ENCODE measurements around the gene RPA1. TPM values are rescaled to one million over a fixed set of nuclear protein-coding genes. Genes with fewer than 3 reads are reported as not detected.

The RPA1 gene
- total and polyA plus RNA-seq, 2 experiments from 2014 or later = 50.0 to 78.9 TPM

DNA sequence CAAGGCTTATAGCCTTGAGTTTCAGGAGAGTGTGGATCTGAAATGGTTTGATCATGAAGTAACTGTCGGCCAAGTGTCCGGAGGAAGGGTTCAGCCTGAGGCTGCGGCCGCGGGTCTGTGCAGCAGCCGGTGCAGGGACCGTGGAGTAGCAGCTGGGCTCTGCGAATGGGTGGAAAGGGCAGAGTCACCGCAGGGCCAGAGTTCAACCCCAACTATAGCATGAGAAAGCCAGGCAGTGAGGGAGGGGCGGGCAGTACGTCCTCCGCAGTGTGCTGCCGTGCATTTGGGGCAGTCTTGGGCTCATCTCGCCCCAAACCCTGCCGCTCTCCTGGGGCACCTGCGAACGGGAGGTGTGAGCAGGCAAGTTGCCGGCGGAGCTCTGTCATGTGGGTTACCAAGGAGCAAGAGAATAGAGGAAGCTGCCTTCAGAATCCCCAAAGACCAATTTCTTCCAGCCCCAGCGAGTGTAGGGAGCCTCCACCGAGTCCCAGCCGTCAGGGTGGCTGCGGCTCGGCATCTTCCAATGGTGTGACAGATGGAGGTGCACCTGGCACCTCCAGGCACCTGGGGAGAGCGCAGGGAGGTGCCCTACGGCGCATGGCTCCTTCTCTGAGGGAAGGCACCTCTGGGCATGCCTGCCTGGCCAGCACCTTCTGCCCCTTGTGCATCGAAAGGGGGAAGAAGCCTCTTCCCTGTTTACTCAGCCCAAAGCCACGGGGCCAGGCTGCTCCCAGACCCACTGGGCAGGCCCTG lies 87.3 kb downstream of the RPA1 start:
- H3K9me3 ChIP-seq (ENCODE audit: low read depth) = no peaks in the 10 kb centered on the region
- no peak for DNase-seq (ENCODE audit: low read depth in 1 of 2, low spot score in 1 of 2)
- no peaks in the 10 kb centered on the region for H3K36me3 ChIP-seq
- H3K27ac ChIP-seq = no peak overlapping the region
- TF ChIP-seq, protein P1, sequence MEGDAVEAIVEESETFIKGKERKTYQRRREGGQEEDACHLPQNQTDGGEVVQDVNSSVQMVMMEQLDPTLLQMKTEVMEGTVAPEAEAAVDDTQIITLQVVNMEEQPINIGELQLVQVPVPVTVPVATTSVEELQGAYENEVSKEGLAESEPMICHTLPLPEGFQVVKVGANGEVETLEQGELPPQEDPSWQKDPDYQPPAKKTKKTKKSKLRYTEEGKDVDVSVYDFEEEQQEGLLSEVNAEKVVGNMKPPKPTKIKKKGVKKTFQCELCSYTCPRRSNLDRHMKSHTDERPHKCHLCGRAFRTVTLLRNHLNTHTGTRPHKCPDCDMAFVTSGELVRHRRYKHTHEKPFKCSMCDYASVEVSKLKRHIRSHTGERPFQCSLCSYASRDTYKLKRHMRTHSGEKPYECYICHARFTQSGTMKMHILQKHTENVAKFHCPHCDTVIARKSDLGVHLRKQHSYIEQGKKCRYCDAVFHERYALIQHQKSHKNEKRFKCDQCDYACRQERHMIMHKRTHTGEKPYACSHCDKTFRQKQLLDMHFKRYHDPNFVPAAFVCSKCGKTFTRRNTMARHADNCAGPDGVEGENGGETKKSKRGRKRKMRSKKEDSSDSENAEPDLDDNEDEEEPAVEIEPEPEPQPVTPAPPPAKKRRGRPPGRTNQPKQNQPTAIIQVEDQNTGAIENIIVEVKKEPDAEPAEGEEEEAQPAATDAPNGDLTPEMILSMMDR (IDR thresholded peaks at IDR 0.05; ENCODE audit: low read depth, low read length) = no peak
- no peaks in the 10 kb centered on the region for H3K27me3 ChIP-seq
- H3K4me3 ChIP-seq = no peak overlapping the region
- H3K4me1 ChIP-seq (ENCODE audit: low read depth) = peaks cover 4% of the 10 kb centered on the region

DNA sequence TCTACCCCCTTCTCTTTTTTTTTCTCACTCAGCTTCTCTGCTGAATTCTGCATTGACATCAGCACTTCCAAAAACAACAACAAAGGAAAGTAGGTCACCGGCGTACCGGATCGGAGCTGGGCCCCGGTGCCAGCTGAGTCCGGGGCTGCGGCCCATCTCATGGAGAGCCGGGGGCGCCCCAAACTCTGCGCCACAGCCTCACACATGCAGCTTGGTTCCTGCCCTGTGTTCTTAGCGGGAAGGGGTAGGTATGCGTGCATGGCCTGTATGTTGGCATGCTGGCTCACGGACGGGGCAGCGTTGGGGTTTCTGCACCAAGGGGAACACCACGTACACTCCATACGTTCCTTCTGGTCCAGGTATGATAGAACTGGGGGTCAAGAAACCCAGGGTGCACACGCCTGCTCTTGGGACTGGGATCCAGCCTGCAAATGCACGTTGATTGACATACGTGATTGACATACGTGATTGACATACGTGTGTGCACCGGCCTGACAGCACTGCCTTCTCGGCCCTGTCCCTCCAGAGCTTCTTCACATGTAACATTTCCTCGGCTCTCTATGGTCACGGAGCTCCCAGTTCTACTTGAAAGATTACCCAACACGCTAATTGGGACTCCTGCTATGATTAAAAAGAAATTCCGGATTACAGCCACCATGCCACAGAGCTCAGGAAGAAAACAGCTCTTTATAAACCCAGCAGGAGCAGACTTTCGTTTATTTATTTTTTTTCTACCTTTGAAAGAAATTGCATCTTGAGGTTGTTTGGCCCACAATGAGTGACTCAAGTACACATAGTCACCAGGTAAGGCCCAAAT lies 88.7 kb downstream of the RPA1 start:
- DNase-seq (ENCODE audit: low read depth in 1 of 2, low spot score in 1 of 2) = no peak
- Histone ChIP-seq H3K9me3 (ENCODE audit: low read depth) (no peaks in the 10 kb centered on the region), H3K36me3 (no peaks in the 10 kb centered on the region), H3K4me1 (ENCODE audit: low read depth) (peaks cover 4% of the 10 kb centered on the region), H3K27ac (no peak overlapping the region), H3K27me3 (no peaks in the 10 kb centered on the region), H3K4me3 (no peak overlapping the region)
- TF ChIP-seq, protein P1 (IDR thresholded peaks at IDR 0.05; ENCODE audit: low read depth, low read length) = no peak

DNA sequence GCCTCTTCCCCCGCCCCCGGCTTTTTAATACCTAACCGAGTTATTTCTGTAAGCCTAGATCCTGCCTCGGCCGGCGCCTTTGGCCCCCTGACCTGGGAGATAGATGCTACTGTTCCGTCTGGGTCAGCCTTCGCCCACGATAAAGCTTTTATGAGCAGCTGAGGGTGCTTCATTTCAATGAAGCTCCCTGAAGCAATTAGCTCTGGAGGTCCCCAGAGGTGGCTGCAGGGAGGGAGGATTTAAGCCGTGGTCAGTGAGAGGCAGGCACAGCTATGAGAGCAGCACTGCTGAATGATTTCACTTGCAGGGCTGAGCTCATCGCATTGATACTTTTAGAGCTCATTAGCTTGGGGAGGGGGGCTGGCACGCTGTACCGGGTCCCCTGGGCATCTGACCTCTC lies 89.4 kb downstream of the RPA1 start:
- TF ChIP-seq, protein P1 (IDR thresholded peaks at IDR 0.05; ENCODE audit: low read depth, low read length) = no peak
- no peak overlapping the region for H3K27ac ChIP-seq
- no peak overlapping the region for H3K4me3 ChIP-seq
- no peaks in the 10 kb centered on the region for H3K36me3 ChIP-seq
- no peak for DNase-seq (ENCODE audit: low read depth in 1 of 2, low spot score in 1 of 2)
- H3K27me3 ChIP-seq = no peaks in the 10 kb centered on the region
- H3K9me3 ChIP-seq (ENCODE audit: low read depth) = no peaks in the 10 kb centered on the region
- H3K4me1 ChIP-seq (ENCODE audit: low read depth) = peaks cover 4% of the 10 kb centered on the region

DNA sequence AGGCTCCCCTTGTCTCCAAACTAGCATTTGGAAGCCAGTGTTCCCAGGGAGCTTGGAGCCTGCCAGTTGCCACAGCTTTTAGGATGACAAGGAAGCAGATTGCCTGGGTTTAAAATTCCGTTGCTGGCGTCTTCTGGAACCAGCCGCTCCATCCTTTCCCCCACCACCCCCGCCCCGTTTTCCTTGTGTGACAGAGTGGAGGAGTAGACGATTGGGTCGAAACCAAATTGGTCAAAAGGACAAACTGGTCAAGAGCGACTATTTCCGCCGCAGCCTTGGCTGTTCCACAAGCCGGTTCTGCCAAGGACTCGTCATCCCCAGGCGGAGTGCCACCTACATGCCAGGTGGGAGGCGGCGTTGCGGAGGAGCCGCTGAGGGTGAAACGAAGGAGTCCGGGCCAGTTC lies 91.1 kb downstream of the RPA1 start:
- Histone ChIP-seq H3K4me3 (no peak overlapping the region), H3K4me1 (ENCODE audit: low read depth) (peaks cover 4% of the 10 kb centered on the region), H3K36me3 (no peaks in the 10 kb centered on the region), H3K27ac (no peak overlapping the region), H3K9me3 (ENCODE audit: low read depth) (no peaks in the 10 kb centered on the region), H3K27me3 (no peaks in the 10 kb centered on the region)
- TF ChIP-seq, protein P1 (IDR thresholded peaks at IDR 0.05; ENCODE audit: low read depth, low read length) = no peak
- DNase-seq (ENCODE audit: low read depth in 1 of 2, low spot score in 1 of 2) = no peak

DNA sequence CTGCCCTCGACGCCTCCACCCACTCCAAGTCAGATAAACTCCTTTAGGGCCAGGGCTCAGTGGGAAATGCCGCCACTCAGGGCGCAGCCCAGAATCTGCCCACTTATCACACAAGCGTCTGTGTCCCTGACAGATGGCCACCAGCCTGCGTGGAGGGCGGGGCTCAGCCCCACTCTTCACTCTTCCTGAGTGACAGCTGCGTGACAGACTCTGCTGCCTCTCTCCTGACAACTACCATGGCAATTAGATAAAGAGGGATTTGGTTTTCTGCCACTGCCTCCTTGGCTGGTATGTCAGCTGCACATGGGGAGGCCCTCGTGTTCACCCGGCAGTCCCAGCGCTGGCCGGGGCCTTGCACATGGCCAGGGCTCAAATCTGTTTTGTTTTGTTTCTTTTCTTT lies 99.2 kb downstream of the RPA1 start:
- no peaks in the 10 kb centered on the region for H3K36me3 ChIP-seq
- no peak overlapping the region for H3K27ac ChIP-seq
- TF ChIP-seq, protein P1 (IDR thresholded peaks at IDR 0.05; ENCODE audit: low read depth, low read length) = no peak
- no peak for DNase-seq (ENCODE audit: low read depth in 1 of 2, low spot score in 1 of 2)
- H3K27me3 ChIP-seq = no peaks in the 10 kb centered on the region
- no peaks in the 10 kb centered on the region for H3K9me3 ChIP-seq (ENCODE audit: low read depth)
- H3K4me3 ChIP-seq = no peak overlapping the region
- peaks cover 40% of the 10 kb centered on the region for H3K4me1 ChIP-seq (ENCODE audit: low read depth)
